GM18502 (cell line): ENCODE results near the gene MYDGF.

Source experiments
- ATAC-seq: cut with Tn5 transposase; IDR thresholded peaks from one replicate; pipeline ENCODE4 v1.9.1; 2021; ENCODE audit warnings: mild to moderate bottlenecking; ENCODE audit not compliant: unreplicated experiment, poor library complexity

The MYDGF gene

DNA sequence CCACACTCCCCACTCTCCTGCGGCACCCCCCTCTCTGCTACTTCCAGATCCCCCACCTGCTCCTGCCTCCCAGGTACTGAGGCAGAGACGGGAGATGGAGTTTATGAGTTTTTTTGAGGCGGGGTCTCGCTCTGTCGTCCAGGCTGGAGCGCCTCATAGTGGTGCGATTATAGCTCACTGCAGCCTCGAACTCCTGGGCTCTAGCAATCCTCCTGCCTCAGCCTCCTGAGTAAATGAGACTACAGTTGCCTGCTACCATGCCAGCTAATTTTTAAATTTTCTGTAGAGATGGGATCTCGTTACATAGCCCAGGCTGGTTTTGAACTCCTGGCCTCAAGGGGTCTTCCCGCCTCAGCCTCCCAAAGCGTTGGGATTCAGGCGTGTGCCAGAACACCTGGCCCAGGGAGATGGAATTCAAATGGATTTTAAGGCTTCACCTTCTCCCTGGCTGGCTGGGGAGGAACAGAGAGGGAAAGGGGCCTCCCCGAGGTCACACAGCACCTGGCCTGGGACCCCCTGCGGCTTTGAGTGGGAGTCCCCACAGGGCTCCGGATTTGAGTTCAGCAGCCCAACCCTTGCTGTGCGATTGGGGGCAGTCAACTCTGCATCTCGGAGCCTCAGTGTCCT lies 50.4 kb downstream of the MYDGF start:
- ATAC-seq: no peak

- ATAC-seq: no peak
Observed at GRCh38 chr19:4618019-4618418, 52.1 kb downstream of the MYDGF start.

DNA sequence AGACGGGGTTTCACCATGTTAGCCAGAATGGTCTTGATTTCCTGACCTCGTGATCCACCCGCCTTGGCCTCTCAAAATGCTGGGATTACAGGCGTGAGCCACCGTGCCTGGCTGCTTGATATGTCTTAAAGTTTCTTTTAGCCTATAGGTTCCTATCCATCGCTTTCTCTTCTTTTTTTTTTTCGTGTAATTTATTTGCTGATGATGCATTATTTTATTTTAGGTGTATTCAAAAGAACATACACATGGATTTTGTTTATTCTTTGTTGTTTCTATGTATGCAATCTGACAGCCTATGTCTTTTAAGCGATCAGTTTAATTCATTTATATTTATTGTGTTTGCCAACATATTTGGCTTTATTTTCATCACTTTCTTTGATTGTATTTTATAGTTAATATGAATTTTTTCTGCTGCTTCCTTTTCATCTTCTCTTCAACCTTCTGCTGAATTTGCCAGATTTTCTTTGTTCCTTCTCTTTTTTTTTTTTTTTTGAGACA lies 56.8 kb downstream of the MYDGF start:
- no peak for ATAC-seq

DNA sequence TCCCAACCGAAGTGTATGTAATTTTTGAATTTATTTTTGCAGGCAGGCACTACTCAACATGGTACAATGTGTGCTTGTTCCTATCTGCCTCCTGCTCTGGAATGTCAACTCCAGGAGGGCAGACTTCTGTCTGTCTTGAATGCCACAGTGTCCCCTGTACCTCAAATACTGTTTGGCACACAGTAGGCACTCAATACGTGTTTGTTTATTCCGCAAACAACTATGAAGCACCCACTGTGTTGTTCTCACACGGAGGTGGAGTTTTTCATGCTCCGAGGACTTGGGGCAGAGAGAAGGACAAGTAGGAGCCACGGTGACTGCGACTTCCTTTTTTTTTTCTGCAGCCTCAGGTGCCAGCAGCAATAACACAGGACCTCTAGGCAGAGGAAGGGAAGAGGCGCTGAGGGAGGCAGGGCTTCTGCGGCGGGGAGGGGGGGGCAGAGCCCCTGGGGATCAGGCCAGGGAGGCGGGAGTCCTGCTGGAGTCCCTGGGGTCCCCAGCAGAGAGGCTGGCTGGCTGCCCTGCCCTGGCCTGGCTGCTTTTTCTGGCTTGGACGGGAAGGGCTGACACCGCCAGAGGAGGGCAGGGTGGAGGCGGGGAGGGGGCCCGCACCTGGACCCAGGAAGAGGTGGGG lies 60.1 kb downstream of the MYDGF start:
- no peak for ATAC-seq
